K562 (cell line): ENCODE results near the gene FASTKD3. TPM values are rescaled to one million over a fixed set of nuclear protein-coding genes. Genes with fewer than 3 reads are reported as not detected.

Source experiments
- ATAC-seq: fragments of 200-7000 bp; cut with Tn5 transposase; 3 replicates; pipeline ENCODE4 v1.9.1; 2020; ENCODE audit warnings: moderate library complexity
- BruUV-seq: library from RNA; stranded (reverse); fragments of 400-500 nt; replicated peaks from 2 replicates; lab custom pipeline; 2021; lab: Mats Ljungman, UMichigan
- CTCF ChIA-PET: fragments of 300-600 bp; formaldehyde crosslinking; extraction: SDS; loops from one replicate; lab custom pipeline; 2021; ENCODE audit warnings: low intra/inter-chr PET ratio; lab: Yijun Ruan, JAX
- POLR2A ChIA-PET: fragments of 300-600, 350-650 bp; sonication (Branson Sonifier 250); formaldehyde crosslinking; extraction: SDS; loops from one replicate; lab custom pipeline; 2021; ENCODE audit warnings: antibody characterized with exemption, inconsistent platforms; lab: Yijun Ruan, JAX
- DNase-seq, 4 experiments: peaks; one replicate each; pipeline versions ENCODE4 v3.0.0 to v3.0.0-alpha.2; 2011 to 2018; ENCODE audit warnings: low spot score in 3 of 4, mixed read lengths in 3 of 4; ENCODE audit errors: extremely low read depth in 1 of 4
- FAIRE-seq: peaks from 2 replicates; lab custom pipeline; 2011; peaks lifted over from hg19 to GRCh38; lab: Jason Lieb, UNC
- H2AFZ ChIP-seq: 2 replicates; pipeline ENCODE4 v1.6.0; 2011; ENCODE audit warnings: low read depth, low read length, control low read depth, inconsistent platforms
- H3K27ac ChIP-seq: fragments of 200-600 bp; 3 replicates; pipeline ENCODE4 v1.8.0; 2011; ENCODE audit warnings: low read depth, mild to moderate bottlenecking, control low read depth, inconsistent platforms, low read length, moderate library complexity, mixed read lengths; ENCODE audit errors: extremely low read depth
- H3K27me3 ChIP-seq, 2 experiments: fragments of 300-600 bp in 1 of 2; 2 replicates in 1 of 2; 3 replicates in 1 of 2; pipeline versions ENCODE4 v1.6.0 to v1.8.0; 2011; ENCODE audit warnings: inconsistent platforms in 2 of 2, low read length in 2 of 2, mild to moderate bottlenecking in 1 of 2, mixed read lengths in 1 of 2, moderate library complexity in 1 of 2; ENCODE audit not compliant: control insufficient read depth in 2 of 2, insufficient read depth in 2 of 2
- H3K36me3 ChIP-seq: fragments of 300-600 bp; 3 replicates; pipeline ENCODE4 v1.8.0; 2011; ENCODE audit warnings: mild to moderate bottlenecking, low read length, inconsistent platforms; ENCODE audit not compliant: control insufficient read depth, insufficient read depth
- H3K4me1 ChIP-seq, 2 experiments: fragments of 200-600 bp in 1 of 2; replicated peaks in 1 of 2; 2 replicates in 1 of 2; 3 replicates in 1 of 2; pipeline versions ENCODE4 v1.5.1 to v1.8.0; 2011; ENCODE audit warnings: inconsistent platforms in 2 of 2, low read length in 2 of 2, mild to moderate bottlenecking in 1 of 2, mixed read lengths in 1 of 2, moderate library complexity in 1 of 2; ENCODE audit not compliant: control insufficient read depth in 2 of 2, insufficient read depth in 2 of 2
- H3K4me2 ChIP-seq: 2 replicates; pipeline ENCODE4 v1.6.1; 2011; ENCODE audit warnings: low read length, control low read depth, inconsistent platforms, mixed read lengths; ENCODE audit not compliant: insufficient read depth
- H3K4me3 ChIP-seq: fragments of 200-600 bp; sonication (generic), shearing (Covaris generic); 2 replicates; pipeline ENCODE4 v1.5.1; 2016; ENCODE audit warnings: control low read depth, inconsistent platforms
- H3K79me2 ChIP-seq: fragments of 200-600 bp; 3 replicates; pipeline ENCODE4 v1.8.0; 2011; ENCODE audit warnings: low read length, inconsistent platforms; ENCODE audit not compliant: control insufficient read depth, insufficient read depth
- H3K9ac ChIP-seq, 2 experiments: 2 replicates each; pipeline versions ENCODE4 v1.6.0 to v1.6.1; 2011; ENCODE audit warnings: low read depth in 2 of 2, low read length in 2 of 2, control low read depth in 1 of 2, inconsistent platforms in 1 of 2, mild to moderate bottlenecking in 1 of 2, mixed read lengths in 1 of 2; ENCODE audit not compliant: insufficient read depth in 1 of 2
- H3K9me1 ChIP-seq: one replicate; pipeline ENCODE4 v1.6.0; 2011; ENCODE audit warnings: inconsistent platforms, mild to moderate bottlenecking, low read length, moderate library complexity; ENCODE audit not compliant: control insufficient read depth, insufficient read depth
- H3K9me3 ChIP-seq: replicated peaks from 2 replicates; pipeline ENCODE4 v1.5.1; 2011; ENCODE audit warnings: low read depth, low read length, inconsistent platforms; ENCODE audit not compliant: control insufficient read depth, insufficient read depth
- H4K20me1 ChIP-seq: replicated peaks from 2 replicates; pipeline ENCODE4 v1.6.1; 2011; ENCODE audit warnings: low read length, inconsistent platforms, mixed read lengths; ENCODE audit not compliant: control insufficient read depth, insufficient read depth
- BHLHE40 ChIP-seq: IDR thresholded peaks from 2 replicates; pipeline ENCODE4 v1.6.1; 2011; ENCODE audit warnings: low read length, improper control_type of control experiment
- BRD4 ChIP-seq: fragments of 200-600 bp; sonication (generic); IDR thresholded peaks from 2 replicates; pipeline ENCODE4 v1.6.1; 2017; ENCODE audit warnings: inconsistent platforms
- CBX1 ChIP-seq: sonication (generic); IDR thresholded peaks from 2 replicates; pipeline ENCODE4 v1.6.1; 2016; ENCODE audit warnings: antibody characterized with exemption, low read depth, mild to moderate bottlenecking
- ETV5 ChIP-seq: sonication (generic); formaldehyde crosslinking; IDR thresholded peaks from 2 replicates; pipeline ENCODE4 v1.4.0; 2020; ENCODE audit warnings: low read depth, mild to moderate bottlenecking, missing genetic modification reagents
- LARP7 ChIP-seq: fragments of 450-650 bp; IDR thresholded peaks from 2 replicates; pipeline ENCODE4 v1.6.1; 2016
- POU5F1 ChIP-seq: fragments of 150-350 bp; IDR thresholded peaks from 2 replicates; pipeline ENCODE4 v1.6.1; 2014; ENCODE audit warnings: borderline replicate concordance, low read length, low read depth, mild to moderate bottlenecking; ENCODE audit not compliant: partially characterized antibody
- ZBTB33 ChIP-seq: sonication (generic); formaldehyde crosslinking; IDR thresholded peaks from 2 replicates; pipeline ENCODE4 v1.8.1; 2023; ENCODE audit warnings: mild to moderate bottlenecking, missing genetic modification reagents
- ZNF395 ChIP-seq: fragments of 200-800 bp; sonication (Bioruptor generic); IDR thresholded peaks from 2 replicates; pipeline ENCODE4 v1.6.1; 2017; ENCODE audit warnings: missing genetic modification characterization, missing compliant biosample characterization
- ZNF41 ChIP-seq: fragments of 250-450 bp; sonication (Bioruptor Pico); conservative IDR thresholded peaks from 2 replicates; pipeline ENCODE4 v1.4.0; 2020; ENCODE audit warnings: mild to moderate bottlenecking
- ZNF592 ChIP-seq: fragments of 450-650 bp; IDR thresholded peaks from 2 replicates; pipeline ENCODE4 v1.6.1; 2017; ENCODE audit warnings: antibody characterized with exemption, mild to moderate bottlenecking
- WGBS: fragments of 100-300 bp; shearing (Covaris generic); methylation state at CpG from one replicate; pipeline ENCODE4 v1.1.6; 2016; ENCODE audit warnings: low coverage, mixed read lengths; ENCODE audit not compliant: insufficient coverage; ENCODE audit errors: missing lambda C conversion rate; 5-methylcytosine and 5-hydroxymethylcytosine counted together
- in situ Hi-C: fragments of 300-500 bp; cut with MboI; formaldehyde crosslinking; loops from 4 replicates; pipeline ENCODE4 v1.15.0; 2018; ENCODE audit warnings: inconsistent platforms, mixed read lengths
- intact Hi-C: fragments of 100-400 bp; cut with micrococcal nuclease; formaldehyde crosslinking; loops from 2 replicates; pipeline ENCODE4 v1.14.2; 2022
- polyA plus RNA-seq, 8 experiments: library from polyadenylated mRNA; depleted of rRNA in 4 of 8; stranded (reverse) in 5 of 8; unstranded in 3 of 8; fragments of >200 nt; fragmentation: Nextera tagmentation in 2 of 8; fragmentation: Illumina TruSeq in 1 of 8; extraction: Ambion mirVana in 2 of 8; extraction: Trizol in 1 of 8; gene quantifications; 2 replicates each; pipeline versions ENCODE4 v1.2.1 to v1.2.3, GENCODE V29; 2011 to 2014; ENCODE audit warnings: inconsistent platforms in 1 of 8, missing spikeins in 1 of 8
- total RNA-seq, 7 experiments: library from RNA; depleted of rRNA in 6 of 7; stranded (reverse); fragments of >200 nt in 6 of 7; fragmentation: Illumina TruSeq in 2 of 7; extraction: Trizol in 2 of 7; gene quantifications; 2 replicates each; pipeline versions ENCODE4 v1.2.1 to v1.2.3, GENCODE V29; 2011 to 2021; ENCODE audit warnings: low replicate concordance in 1 of 7

The FASTKD3 gene
- total and polyA plus RNA-seq, 9 of the 15 experiments (the other 6 are each of a cell fraction or from before 2014, with no cell fraction given): 17.1 to 149 (median 47.5) TPM

GRCh38 chr5:7875151-7875550 lies 6.3 kb upstream of the FASTKD3 start:
- TF ChIP-seq ETV5 (no peak), BHLHE40 (no peak), CBX1 (no peak), POU5F1 (no peak), LARP7 (no peak), BRD4 (no peak), ZNF41 (CRISPR knock-in tag) (no peak), ZNF395 (no peak), ZBTB33 (CRISPR knock-in tag) (no peak), ZNF592 (no peak)
- Histone ChIP-seq H3K27me3 (no peaks in the 10 kb centered on the region), H4K20me1 (peaks cover 16% of the 10 kb centered on the region), H3K9ac (no peak overlapping the region), H3K79me2 (peaks cover 71% of the 10 kb centered on the region), H3K9me1 (peaks cover 3% of the 10 kb centered on the region), H3K4me1 (peaks cover 0 to 3% of the 10 kb centered on the region in 2 experiments; a peak in 2 of 5 replicates), H3K27ac (no peak overlapping the region), H3K9me3 (no peaks in the 10 kb centered on the region), H3K36me3 (peaks cover 98% of the 10 kb centered on the region), H2AFZ (no peak overlapping the region), H3K4me3 (no peak overlapping the region), H3K4me2 (no peak overlapping the region)
- WGBS: 100% methylated on average over 4 of the region's 4 CpGs
- ATAC-seq: no peak
- ChIA-PET POLR2A (no interaction called here), CTCF (no interaction called here)
- in situ Hi-C loops: no loop called here
- intact Hi-C loops: no loop called here
- no peak for FAIRE-seq
- no peak for DNase-seq
- BruUV-seq: no TSS peak
